ENCODE results near the gene TNC. TPM values are rescaled to one million over a fixed set of nuclear protein-coding genes. Genes with fewer than 3 reads are reported as not detected.

Gene TNC
- total RNA-seq, 2 donors from 2014 or later = 67.5 to 172 TPM

GRCh38 chr9:115002371-115003120, 115.4 kb downstream of the TNC start:
- H3K27ac ChIP-seq (ENCODE audit: low read depth, low read length) = no peak overlapping the region
- Mint-ChIP-seq H3K4me1 (no peaks in the 10 kb centered on the region), H3K27me3 (ENCODE audit: insufficient read depth) (peaks cover 24% of the 10 kb centered on the region), H3K36me3 (ENCODE audit: low read depth) (no peaks in the 10 kb centered on the region), H3K4me3 (no peak overlapping the region), H3K9me3 (peaks cover 3% of the 10 kb centered on the region), H3K27ac (no peak overlapping the region)
- H3K9ac ChIP-seq (ENCODE audit: extremely low read depth, low read length, poor library complexity, severe bottlenecking) = no peak overlapping the region
- H3K27me3 ChIP-seq (ENCODE audit: control insufficient read depth, insufficient read depth, low read length, poor library complexity, severe bottlenecking) = no peaks in the 10 kb centered on the region
- no peak for DNase-seq
- 81 to 83% methylated on average over 6 to 8 of the region's 8 CpGs for WGBS, 2 experiments (ENCODE audit: insufficient coverage in 1 of 2, insufficient read length in 1 of 2)
- H3K4me3 ChIP-seq (ENCODE audit: low read length) = no peak overlapping the region
- no peaks in the 10 kb centered on the region for H3K9me3 ChIP-seq (ENCODE audit: control insufficient read depth, low read length)
- no peak for TF ChIP-seq CTCF (conservative IDR thresholded peaks at IDR 0.05)
- H3K36me3 ChIP-seq (ENCODE audit: control insufficient read depth, insufficient read depth, low read length) = no peaks in the 10 kb centered on the region
- H3K4me1 ChIP-seq (ENCODE audit: control insufficient read depth, insufficient read depth, low read length) = no peaks in the 10 kb centered on the region

GRCh38 chr9:115000217-115000639, 117.7 kb downstream of the TNC start:
- Histone ChIP-seq H3K4me3 (ENCODE audit: low read length) (no peak overlapping the region), H3K27me3 (ENCODE audit: control insufficient read depth, insufficient read depth, low read length, poor library complexity, severe bottlenecking) (no peaks in the 10 kb centered on the region), H3K36me3 (ENCODE audit: control insufficient read depth, insufficient read depth, low read length) (no peaks in the 10 kb centered on the region), H3K9me3 (ENCODE audit: control insufficient read depth, low read length) (no peaks in the 10 kb centered on the region), H3K9ac (ENCODE audit: extremely low read depth, low read length, poor library complexity, severe bottlenecking) (no peak overlapping the region), H3K27ac (ENCODE audit: low read depth, low read length) (no peak overlapping the region), H3K4me1 (ENCODE audit: control insufficient read depth, insufficient read depth, low read length) (no peaks in the 10 kb centered on the region)
- Mint-ChIP-seq H3K9me3 (peaks cover 1% of the 10 kb centered on the region), H3K27me3 (ENCODE audit: insufficient read depth) (peaks cover 18% of the 10 kb centered on the region), H3K4me1 (no peaks in the 10 kb centered on the region), H3K36me3 (ENCODE audit: low read depth) (no peaks in the 10 kb centered on the region), H3K4me3 (no peak overlapping the region), H3K27ac (no peak overlapping the region)
- no peak for DNase-seq
- no peak for TF ChIP-seq CTCF (conservative IDR thresholded peaks at IDR 0.05)
- WGBS, 2 experiments (ENCODE audit: insufficient coverage in 1 of 2, insufficient read length in 1 of 2) = 89 to 94% methylated on average over 2 to 7 of the region's 7 CpGs

DNA sequence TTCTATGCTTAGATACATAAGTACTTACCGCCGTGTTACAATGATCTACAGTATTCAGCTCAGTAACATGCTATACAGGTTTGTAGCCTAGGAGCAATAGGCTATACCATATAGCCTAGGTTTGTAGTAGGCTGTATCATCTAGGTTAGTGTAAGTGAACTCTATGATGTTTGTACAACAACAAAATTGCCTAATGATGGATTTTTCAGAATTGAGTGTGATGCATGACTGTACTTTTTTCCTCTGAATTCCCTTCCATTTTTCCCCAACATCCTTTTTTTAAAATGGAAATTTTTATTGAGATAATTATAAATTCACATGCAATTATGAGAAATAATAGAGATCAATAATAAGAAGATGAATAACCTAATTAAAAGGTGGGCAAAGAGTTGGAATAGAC, 119.6 kb downstream of the TNC start:
- Mint-ChIP-seq H3K9me3 (peaks cover 1% of the 10 kb centered on the region), H3K27me3 (ENCODE audit: insufficient read depth) (peaks cover 14% of the 10 kb centered on the region), H3K27ac (no peak overlapping the region), H3K36me3 (ENCODE audit: low read depth) (no peaks in the 10 kb centered on the region), H3K4me1 (no peaks in the 10 kb centered on the region), H3K4me3 (no peak overlapping the region)
- no peak for DNase-seq
- H3K4me1 ChIP-seq (ENCODE audit: control insufficient read depth, insufficient read depth, low read length) = no peaks in the 10 kb centered on the region
- H3K4me3 ChIP-seq (ENCODE audit: low read length) = no peak overlapping the region
- no peak overlapping the region for H3K27ac ChIP-seq (ENCODE audit: low read depth, low read length)
- H3K36me3 ChIP-seq (ENCODE audit: control insufficient read depth, insufficient read depth, low read length) = no peaks in the 10 kb centered on the region
- no peak overlapping the region for H3K9ac ChIP-seq (ENCODE audit: extremely low read depth, low read length, poor library complexity, severe bottlenecking)
- WGBS, 2 experiments (ENCODE audit: insufficient coverage in 1 of 2, insufficient read length in 1 of 2) = 80 to 85% methylated on average over 2 of the region's 2 CpGs
- H3K9me3 ChIP-seq (ENCODE audit: control insufficient read depth, low read length) = no peaks in the 10 kb centered on the region
- no peaks in the 10 kb centered on the region for H3K27me3 ChIP-seq (ENCODE audit: control insufficient read depth, insufficient read depth, low read length, poor library complexity, severe bottlenecking)
- TF ChIP-seq CTCF (conservative IDR thresholded peaks at IDR 0.05) = no peak
